Measurements from ENCODE around the gene TFB2M.

- TF ChIP-seq CTCF (IDR thresholded peaks at IDR 0.05; ENCODE audit: low read length): no peak
- TF ChIP-seq EZH2phosphoT487 (IDR thresholded peaks at IDR 0.05; ENCODE audit: low read length): no peak
- no peak for TF ChIP-seq EZH2 (optimal IDR thresholded peaks at IDR 0.05; ENCODE audit: low read depth, low read length)
These were observed 43.6 kb upstream of the TFB2M start for GRCh38 chr1:246609632-246610031.
